Left lobe of liver (tissue), 2 donors: Measurements from ENCODE around the gene ATOH8. TPM values are rescaled to one million over a fixed set of nuclear protein-coding genes. Genes with fewer than 3 reads are reported as not detected.

Experiments used
- ATAC-seq: fragments of 200-7000 bp; cut with Tn5 transposase; one replicate; pipeline ENCODE4 v1.9.1; 2020; ENCODE audit warnings: mild to moderate bottlenecking, moderate library complexity
- DNase-seq: peaks from one replicate; pipeline ENCODE4 v3.0.0-alpha.2; 2020; ENCODE audit warnings: low spot score
- total RNA-seq: library from RNA; stranded (reverse); gene quantifications from one replicate; pipeline ENCODE4 v1.2.1, GENCODE V29; 2021
- donor health status: DM: no; HTN: no; CAD: no; lungs with moderate emphysema.
- donor health status: DM: no; HTN: yes; CAD: no.

Gene ATOH8
- total RNA-seq, 1 donor from 2014 or later = 28.0 TPM

DNA sequence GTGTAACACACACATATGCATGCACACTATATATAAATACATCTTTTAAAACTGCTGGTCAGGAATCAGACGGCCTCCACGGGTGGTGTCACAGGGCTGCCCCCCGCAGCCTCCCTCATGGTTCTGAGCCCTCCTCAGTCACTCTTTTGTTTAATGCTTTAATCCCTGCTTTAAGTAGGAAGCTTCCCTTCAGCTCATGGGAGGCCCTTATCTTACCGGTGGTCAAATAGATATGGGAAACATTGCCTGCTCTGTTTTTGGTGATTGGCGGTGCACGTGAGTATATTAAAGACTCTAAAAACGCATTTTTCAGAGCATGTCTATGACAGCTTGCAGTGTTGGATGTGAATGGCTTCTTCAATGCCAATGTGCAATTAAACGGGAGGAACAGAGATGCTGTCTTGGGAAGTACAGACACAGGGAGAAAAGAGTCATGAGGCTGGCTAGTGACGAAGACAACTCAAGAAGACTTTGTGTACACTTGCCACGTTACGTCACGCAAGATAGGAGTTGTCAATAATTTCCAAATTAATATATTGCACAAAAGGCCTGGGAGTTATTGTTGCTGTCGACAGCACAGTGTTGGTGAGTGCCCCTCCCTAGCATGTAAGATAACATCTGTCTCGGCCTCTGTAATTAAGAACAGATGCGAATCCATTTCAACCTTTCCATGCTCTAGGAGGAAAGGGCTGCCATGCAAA lies 36.3 kb upstream of the ATOH8 start:
- no peak for DNase-seq
- no peak for ATAC-seq

DNA sequence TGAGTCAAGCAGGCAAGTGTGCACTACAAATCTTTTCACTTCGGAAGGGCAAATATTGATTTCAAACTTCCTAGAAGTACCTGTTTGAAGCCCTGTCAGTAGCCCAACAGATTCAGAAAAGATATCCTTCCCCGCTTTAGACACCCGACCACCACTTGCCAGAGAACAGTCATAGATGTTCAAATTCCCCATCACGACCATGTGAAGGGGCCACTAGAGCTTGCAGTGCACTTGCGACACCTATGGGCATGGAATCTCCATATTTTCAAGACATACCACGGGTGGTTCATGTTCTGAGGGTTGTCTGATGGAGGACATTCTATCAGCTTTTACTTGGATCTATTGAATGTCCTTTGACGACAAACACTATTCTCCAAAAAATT lies 35.8 kb upstream of the ATOH8 start:
- no peak for DNase-seq
- ATAC-seq = no peak

DNA sequence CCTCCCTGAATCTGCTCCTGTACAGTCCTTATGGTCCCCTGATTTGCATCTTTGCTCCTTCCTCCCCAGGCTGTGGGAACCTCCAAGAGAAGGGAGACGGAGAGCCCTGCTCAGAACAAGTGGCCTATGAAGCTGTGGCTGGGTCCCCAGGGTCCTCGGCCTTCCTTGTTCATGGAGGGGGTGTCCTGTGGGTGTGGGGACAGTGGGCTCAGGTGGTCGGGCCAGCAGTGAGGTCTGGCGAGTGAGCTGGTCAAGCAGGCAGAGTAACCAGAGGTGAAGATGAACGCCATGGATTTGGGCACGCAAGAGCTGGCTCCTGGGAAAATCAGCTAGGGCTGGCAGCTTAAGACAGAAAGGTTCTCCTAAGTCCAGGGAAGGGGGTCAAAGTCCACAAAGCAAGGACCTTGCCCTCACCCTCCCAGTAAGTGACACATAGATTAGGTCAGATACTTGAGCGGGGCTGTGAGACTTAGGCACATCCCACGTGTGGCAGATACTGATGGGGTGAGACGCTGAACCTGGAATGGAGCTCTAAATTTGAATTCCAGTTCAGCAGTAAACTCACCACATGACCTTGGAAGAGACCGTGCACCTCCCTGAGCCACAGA lies 34.8 kb upstream of the ATOH8 start:
- ATAC-seq (no peak), DNase-seq (no peak)

DNA sequence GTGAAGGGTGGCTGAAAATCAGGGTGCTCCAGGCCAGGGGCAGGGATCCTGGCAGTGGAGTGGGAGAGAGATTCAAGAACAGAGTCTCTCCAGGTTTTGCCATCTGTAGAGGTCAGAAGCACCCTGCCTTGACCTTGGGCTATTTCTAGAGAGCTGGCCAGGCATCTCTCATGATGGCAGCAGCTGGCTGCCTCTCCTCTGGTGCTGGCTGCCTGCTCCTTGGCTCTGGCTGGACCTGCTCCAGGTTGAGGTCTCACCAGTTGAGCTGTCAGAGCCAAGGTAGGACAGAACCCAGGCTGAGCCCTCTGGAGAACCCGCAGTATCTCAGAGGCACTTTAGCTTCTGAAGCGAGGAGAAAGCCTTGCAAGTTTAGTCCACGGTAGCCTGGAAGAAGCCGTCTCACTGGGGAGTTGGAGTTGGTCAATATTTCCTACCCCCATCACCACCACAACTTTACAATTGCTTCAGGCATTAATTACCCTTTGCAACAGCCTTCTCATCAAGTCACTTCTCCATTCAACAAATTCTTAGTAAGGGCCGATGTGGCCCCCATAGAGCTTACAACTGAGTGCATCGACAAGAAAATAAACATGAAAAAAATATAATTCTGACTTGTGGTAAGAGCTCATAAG lies 34.1 kb upstream of the ATOH8 start:
- DNase-seq = no peak
- ATAC-seq = no peak

DNA sequence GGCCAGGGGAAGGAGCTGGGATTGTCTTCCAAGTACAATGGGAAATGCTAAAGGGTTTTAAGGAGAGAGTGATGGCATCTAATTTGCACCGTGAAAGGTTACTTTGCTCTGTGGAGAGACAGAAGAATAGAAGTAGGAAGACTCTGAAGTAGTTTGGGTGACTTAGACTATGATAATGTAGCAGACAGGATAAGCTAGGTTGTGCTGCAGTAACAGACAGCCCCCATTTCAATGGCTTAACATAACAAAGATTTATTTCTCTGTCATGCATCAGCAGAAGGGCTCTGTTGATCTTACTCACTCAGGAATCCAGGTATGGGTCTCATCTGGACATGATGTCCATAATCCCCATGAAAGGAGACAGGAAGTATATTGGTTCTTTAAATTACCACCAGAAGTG lies 33.3 kb upstream of the ATOH8 start:
- no peak for ATAC-seq

DNA sequence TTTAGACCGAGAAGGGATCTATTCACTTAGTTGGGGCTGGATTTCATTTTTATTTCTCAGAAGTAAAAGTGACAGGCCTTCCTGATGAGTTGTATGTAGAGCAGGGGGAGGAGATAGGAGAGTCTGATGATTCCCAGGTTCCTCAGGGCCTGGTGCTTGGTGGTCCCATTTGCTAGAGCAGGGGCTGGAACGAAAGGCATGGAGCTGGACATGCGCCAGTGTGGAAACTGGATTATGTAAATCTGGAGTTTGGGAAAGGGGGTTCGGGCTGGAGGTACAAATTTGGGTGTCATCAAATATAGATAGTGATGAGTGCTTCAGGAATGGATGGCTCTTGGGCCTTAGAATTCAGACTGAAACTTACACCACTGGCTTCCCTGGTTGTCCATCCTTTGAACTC lies 32.1 kb upstream of the ATOH8 start:
- DNase-seq (no peak), ATAC-seq (no peak)

More for the DNA sequence above, 33.3 kb upstream of the ATOH8 start:
- no peak for DNase-seq

DNA sequence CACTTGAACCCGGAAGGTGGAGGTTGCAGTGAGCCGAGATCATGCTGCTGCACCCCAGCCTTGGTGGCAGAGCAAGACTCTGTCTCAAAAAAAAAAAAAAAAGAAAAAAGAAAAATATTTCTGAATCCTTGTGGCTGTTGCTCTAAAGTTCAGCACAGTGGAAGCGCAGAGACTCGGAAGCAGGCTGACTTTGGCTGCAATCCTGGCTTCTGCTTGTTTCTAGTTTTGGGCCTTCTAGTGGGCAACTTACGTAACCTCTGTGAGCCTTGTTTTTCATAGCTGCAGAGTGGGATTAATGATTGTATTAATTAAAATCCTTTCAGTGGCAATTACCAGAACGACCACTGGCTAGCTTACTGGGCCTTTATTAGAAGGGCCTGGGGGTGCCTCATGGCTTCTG lies 31.3 kb upstream of the ATOH8 start:
- ATAC-seq (peak; percentile 65), DNase-seq (no peak)

DNA sequence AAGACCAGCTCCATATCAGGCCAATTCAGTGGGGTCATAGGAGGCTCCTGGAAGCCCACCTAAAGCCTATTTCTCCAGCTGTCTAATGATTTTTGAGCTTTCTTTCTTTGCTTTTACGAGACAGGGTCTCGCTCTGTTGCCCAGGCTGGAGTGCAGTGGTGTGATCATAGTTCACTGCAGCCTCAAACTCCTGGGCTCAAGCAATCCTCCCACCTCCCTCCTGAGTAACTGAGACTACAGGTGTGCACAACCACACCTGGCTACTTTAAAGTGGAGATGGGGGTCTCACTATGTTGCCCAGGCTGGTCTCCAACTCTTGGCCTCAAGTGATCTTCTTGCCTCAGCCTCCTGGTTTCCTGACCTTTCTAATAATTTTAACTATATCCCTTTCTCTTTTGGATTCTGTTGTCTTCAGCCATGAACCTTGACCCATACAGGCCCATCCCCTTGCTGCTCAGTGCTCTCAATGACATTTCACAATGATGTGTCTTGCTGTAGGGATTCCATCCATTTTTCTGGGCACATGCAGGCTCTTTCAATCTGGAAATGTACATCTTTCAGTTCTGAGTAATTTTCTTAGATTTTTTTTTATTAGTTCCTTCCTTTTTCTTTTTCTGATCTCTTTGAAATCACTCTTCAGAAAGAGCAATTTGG lies 30.0 kb upstream of the ATOH8 start:
- ATAC-seq (peak; percentile 43), DNase-seq (no peak)

DNA sequence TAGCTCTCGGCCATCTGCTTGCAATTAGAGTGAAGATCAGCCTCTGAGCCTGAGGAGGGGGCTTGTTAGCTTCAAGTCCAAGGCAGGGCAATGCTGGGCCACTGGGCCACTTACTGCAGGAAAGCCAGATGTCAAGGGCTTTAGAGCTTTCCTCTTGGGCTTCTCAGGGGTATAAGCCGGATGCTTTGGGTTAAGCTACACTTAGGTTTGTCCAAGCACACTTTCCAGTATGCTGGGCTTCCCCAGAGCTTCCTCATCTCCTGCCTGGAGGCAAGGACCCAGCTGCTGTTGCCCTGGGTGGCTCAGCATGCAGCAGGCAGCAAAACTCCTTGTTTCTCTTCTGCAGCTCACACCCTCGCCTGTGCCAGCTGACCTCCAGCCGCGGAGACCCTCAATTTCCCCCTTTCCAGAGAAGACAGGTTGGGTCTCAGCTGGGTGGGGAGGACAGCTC lies 29.0 kb upstream of the ATOH8 start:
- no peak for ATAC-seq
- DNase-seq = no peak

DNA sequence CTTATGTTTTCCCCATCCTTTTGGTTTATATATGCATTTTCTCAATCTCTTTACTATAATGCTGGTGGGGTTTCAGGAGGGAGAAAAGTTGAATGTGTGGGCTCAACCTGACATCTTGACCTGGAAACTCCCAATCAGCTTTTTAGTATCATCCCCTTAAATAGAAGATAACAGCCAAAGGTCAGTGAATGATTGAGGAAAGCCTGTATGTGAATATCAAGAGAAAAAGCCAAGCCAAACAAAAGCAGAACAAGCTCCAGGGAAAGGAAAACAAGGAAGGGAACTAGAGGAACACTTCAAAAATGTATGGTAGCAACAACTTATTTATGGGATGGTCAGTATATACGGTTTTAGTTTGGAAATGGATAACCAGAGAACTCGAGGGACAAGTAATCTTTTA lies 28.3 kb upstream of the ATOH8 start:
- no peak for DNase-seq
- ATAC-seq = peak; percentile 48

DNA sequence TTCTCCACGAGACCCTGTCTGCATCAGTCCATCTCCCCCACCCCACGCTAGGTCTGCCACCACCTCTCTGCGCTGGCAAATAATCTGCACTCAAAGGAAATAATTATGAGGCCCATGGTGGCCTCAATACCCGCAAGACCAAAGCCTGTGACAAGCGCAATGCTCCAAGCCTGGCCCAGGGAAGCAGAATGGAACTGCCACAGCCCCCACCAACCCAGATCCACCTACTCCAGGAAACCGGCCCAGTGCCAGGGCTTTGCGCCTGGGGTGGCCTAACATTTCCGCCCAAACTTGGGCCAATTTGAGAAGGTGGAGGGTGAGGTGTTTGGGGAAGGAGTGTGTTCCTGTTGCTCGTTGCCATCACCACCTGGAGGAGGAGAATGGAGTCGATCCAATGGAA lies 26.0 kb upstream of the ATOH8 start:
- ATAC-seq = no peak
- no peak for DNase-seq

DNA sequence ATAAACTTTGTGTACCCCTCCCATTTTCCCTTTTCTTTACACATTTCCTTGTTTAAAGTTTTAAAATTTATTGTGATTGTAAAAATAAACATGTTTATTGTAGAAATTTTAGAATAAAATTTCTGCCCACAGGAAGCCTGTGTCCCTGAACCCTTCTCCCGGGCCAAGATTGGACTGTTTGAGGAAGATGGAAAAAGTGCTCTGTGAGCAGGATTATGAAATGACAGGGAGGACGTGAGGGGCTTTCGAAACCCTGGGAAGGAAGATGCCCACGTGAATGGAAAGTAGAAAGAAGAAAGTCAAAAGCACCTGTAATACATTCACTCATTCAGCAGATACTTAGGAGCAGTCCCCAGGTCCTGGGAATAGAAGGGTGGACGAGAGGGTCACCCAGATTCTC lies 25.4 kb upstream of the ATOH8 start:
- ATAC-seq = peak; percentile 21
- DNase-seq = no peak

DNA sequence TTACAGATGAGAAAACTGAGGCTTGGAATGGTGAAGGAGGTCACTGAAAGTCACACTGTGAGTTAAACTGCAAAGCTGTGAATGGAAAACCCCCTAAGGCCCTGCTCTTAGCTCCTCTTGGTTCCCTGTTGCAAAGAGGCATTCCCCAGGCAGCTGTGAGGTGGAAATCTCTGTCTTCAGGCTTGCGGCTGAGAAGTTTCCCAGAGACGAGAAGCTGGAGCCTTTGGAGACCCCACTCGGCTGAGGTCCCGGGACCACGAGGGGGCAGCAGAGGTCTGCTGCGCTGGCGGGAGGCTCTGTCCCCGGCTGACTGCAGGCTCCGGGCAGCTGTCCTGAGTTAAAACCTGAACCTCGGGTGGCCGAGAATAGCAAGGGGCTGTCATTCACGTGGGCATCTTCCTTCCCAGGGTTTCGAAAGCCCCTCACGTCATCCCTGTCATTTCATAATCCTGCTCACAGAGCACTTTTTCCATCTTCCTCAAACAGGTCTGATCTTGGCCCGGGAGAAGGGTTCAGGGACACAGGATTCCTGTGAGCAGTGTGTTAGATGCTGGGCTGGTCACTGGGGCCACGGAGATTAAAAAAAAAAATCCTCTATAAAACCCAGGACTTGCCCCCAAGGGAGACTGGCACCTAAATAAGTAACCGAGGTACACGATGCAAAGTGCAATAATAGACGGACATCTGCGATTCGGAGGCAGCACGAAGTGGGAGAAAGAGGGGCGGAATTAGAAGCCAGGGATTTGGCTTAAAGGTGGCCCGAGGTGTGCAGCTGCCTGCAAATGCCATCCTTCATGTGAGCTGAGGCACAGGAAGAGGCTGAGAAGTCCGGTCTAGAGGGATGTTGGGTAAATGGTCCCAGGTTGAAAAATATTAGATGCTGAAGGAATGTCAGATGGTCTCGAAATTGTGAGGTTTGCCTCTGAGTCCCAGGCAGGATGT lies 24.6 kb upstream of the ATOH8 start:
- peak; percentile 88 for DNase-seq
- peak; percentile 93 for ATAC-seq

DNA sequence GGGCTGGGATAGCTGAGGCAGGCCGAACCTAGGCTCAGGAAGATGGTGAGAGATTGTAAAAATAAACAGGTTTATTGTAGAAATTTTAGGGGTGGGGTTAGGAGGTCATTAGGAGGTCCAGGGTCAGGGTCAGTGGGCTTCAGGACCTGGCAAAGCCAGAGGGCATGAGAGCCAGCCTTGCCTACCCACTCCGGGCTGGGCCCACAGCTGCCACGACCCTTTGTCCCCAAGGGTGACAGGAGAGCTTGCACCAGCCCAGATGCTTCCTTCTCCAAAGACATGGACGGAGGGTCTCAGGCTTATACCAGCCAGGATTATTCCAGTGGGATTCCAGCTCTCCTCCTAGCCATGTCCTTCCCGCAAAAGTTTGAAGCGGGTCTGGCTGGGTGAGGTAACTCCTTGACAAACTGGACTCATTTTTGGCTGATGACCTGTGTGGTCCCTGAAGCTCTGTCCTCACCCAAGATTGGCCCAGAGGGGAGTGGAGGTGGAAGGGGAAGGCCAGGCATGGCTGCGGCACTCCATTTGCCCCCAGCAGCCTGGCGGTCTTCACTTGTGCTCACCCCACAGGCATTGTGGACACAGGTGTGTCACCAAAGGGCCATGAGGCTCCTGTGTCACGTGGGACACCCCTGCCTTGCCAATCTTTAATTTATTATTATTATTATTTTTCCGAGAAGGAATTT lies 23.8 kb upstream of the ATOH8 start:
- no peak for ATAC-seq
- DNase-seq = no peak

DNA sequence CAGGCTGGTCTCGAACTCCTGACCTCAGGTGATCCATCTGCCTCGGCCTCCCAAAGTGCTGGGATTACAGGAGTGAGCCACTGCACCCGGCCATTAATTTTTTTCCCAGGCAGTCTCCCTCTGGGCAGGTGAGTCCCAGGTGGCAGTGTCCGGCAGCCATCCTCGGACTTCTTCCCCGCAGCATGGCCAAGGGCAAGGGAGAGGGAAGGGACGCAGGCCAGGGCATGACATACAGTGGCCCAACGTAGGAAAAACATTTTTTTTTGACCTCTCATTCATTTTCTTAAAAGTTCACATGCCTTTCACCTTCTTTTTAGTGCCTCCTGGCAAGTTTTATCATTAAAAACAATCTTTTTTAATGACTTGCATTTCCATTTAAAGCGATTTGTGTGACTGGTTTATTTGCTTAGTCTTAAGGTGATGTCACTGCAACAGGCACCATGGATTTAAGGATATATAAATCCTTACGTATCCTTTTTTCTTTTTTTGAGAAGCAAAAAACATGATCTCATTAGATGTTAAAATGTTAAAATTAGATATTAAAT lies 23.0 kb upstream of the ATOH8 start:
- DNase-seq (no peak), ATAC-seq (no peak)

DNA sequence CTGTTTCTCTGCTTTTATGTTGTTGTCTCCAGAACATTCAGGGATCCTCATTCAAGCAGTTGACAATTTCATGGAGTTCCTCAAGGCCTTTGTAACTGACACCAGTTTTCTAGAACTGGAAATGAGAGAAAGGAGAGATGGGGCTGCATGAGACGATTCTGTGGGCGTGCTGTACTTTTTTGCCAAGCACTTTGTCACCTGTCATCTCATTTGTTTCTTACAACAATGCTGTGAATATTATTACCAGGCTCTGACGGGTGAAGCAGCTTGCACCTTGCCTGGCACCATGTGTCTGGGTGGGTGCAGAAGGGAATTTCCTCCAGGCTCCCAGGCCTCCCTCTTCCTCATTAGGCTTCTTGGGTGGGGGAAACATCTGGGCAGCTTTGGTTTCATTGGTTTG lies 22.2 kb upstream of the ATOH8 start:
- no peak for DNase-seq
- no peak for ATAC-seq

DNA sequence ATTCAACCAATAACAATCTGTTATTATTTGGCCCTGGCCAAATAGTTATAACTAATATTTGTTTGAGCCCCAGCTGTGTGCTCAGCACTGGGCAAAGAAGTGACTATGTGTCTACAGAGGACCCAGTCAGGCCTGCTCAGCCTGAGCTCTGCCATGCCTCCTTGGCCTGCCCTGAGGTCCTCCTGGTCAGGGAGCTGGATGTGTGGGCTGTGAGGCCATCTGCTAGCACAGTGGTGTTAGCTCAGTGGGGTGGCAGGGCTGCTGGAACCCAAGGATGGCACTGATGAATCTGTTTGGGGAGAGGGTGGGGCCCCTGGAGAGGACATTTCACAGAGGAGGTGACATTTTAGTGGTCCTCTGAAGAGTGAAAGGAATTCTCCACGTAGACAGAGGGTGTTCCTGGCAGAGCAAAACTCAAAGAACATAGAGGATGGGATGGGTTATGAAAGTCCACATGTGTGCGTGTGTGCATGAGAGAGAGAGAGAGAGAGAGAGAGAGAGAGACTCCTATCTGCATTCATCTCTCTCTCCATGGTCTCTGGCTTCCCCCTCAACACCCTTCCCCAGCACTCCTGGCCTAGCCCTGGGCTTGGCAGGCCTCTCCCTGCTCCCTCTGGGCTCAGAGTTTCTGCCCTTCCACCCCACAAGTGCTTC lies 21.2 kb upstream of the ATOH8 start:
- DNase-seq = no peak
- ATAC-seq = no peak

DNA sequence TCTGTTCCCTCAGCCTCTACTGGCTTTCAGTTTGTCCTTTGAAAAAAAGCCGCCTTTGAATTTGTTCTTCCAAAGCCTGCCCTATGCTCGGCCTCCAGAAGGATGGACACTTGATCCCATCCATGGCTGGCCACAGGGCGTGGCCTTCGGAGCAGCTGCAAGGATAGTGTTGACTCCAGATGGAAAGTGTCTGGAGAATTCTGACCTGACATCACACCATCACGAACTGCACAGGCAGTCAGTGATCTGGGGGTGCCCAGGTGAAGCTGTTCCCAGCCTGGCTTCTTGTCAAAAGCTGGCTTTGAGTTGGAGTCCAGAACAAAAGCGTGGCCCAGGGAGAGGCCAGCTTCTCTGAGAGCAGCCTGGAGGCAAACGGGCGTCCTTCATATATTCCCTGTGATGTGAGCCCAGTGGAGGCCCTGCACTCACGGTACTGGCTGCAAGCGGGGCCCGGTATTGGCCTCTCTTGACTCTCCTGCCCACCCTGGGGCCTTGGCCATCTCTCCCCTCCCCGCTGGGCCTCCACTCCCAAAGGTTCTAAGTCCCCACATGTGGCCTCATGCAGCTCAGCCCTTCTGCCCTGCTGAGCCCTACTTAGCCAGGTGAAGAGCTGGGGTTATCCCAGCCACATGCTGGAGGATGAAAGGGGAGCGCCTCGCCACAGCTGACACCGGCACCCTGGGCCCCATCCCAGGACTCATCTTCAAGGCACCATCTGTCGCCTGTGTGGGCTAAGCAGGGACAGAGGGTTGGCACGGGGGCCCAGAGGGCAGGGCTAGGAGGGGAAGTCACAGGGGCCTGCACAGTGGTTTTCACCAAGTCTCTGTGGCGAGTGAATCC lies 20.4 kb upstream of the ATOH8 start:
- no peak for ATAC-seq
- no peak for DNase-seq
